HepG2 (cell line): ENCODE results near the gene SMAP2. TPM values are rescaled to one million over a fixed set of nuclear protein-coding genes. Genes with fewer than 3 reads are reported as not detected.

Source experiments
- ATAC-seq: fragments of 200-7000 bp; cut with Tn5 transposase; 3 replicates; pipeline ENCODE4 v1.9.1; 2020; ENCODE audit warnings: mild to moderate bottlenecking, moderate library complexity
- BruUV-seq: library from RNA; stranded (reverse); fragments of 400-500 nt; replicated peaks from 2 replicates; lab custom pipeline; 2021; lab: Mats Ljungman, UMichigan
- CTCF ChIA-PET: fragments of 300-600 bp; formaldehyde crosslinking; extraction: SDS; loops from one replicate; lab custom pipeline; 2021; ENCODE audit warnings: low total read pairs, inconsistent platforms, low intra/inter-chr PET ratio; lab: Yijun Ruan, JAX
- POLR2A ChIA-PET: fragments of 350-600 bp; sonication (Branson Sonifier 250); formaldehyde crosslinking; loops from one replicate; lab custom pipeline; 2020; ENCODE audit warnings: antibody characterized with exemption, inconsistent platforms; lab: Yijun Ruan, JAX
- DNase-seq: peaks from one replicate; pipeline ENCODE4 v3.0.0-alpha.2; 2015; ENCODE audit warnings: low spot score
- FAIRE-seq: peaks from 3 replicates; lab custom pipeline; 2011; peaks lifted over from hg19 to GRCh38; lab: Jason Lieb, UNC
- H2AFZ ChIP-seq: one replicate; pipeline ENCODE4 v1.6.1; 2011; ENCODE audit warnings: low read length, inconsistent platforms
- H3K27ac ChIP-seq: fragments of 300-600 bp; 3 replicates; pipeline ENCODE4 v1.8.0; 2011; ENCODE audit warnings: mixed run types, mild to moderate bottlenecking, mixed read lengths, low read length, inconsistent platforms; ENCODE audit not compliant: insufficient read depth; ENCODE audit errors: extremely low read length
- H3K27me3 ChIP-seq, 2 experiments: fragments of 200-600 bp in 1 of 2; 2 replicates in 1 of 2; 3 replicates in 1 of 2; pipeline versions ENCODE4 v1.6.0 to v1.8.0; 2011; ENCODE audit warnings: low read length in 2 of 2, mild to moderate bottlenecking in 2 of 2, moderate library complexity in 2 of 2, inconsistent platforms in 1 of 2; ENCODE audit not compliant: insufficient read depth in 2 of 2, control insufficient read depth in 1 of 2
- H3K36me3 ChIP-seq, 2 experiments: fragments of 200-600 bp in 1 of 2; replicated peaks in 1 of 2; 2 replicates in 1 of 2; 3 replicates in 1 of 2; pipeline versions ENCODE4 v1.5.1 to v1.8.0; 2011; ENCODE audit warnings: low read length in 2 of 2, inconsistent platforms in 1 of 2; ENCODE audit not compliant: insufficient read depth in 2 of 2, control insufficient read depth in 1 of 2
- H3K4me1 ChIP-seq: 2 replicates; pipeline ENCODE4 v1.5.1; 2012; ENCODE audit warnings: low read length, inconsistent platforms; ENCODE audit not compliant: insufficient read depth
- H3K4me2 ChIP-seq: 2 replicates; pipeline ENCODE4 v1.6.0; 2011; ENCODE audit warnings: low read depth, low read length, inconsistent platforms
- H3K4me3 ChIP-seq, 3 experiments: fragments of 200-600 bp in 1 of 3; sonication (generic), shearing (Covaris generic) in 1 of 3; replicated peaks in 1 of 3; 2 replicates each; pipeline ENCODE4 v1.5.1; 2011 to 2016; ENCODE audit warnings: low read length in 3 of 3, inconsistent platforms in 2 of 3, low read depth in 2 of 3, mild to moderate bottlenecking in 2 of 3, control low read depth in 1 of 3, mixed read lengths in 1 of 3; ENCODE audit not compliant: insufficient read depth in 1 of 3
- H3K79me2 ChIP-seq: one replicate; pipeline ENCODE4 v1.6.1; 2011; ENCODE audit warnings: low read length, inconsistent platforms; ENCODE audit not compliant: insufficient read depth
- H3K9ac ChIP-seq: 2 replicates; pipeline ENCODE4 v1.6.0; 2011; ENCODE audit warnings: mild to moderate bottlenecking, low read depth, low read length, inconsistent platforms; ENCODE audit not compliant: insufficient read depth
- H3K9me3 ChIP-seq: 2 replicates; pipeline ENCODE4 v1.5.1; 2012; ENCODE audit warnings: mild to moderate bottlenecking, low read length
- H4K20me1 ChIP-seq: 2 replicates; pipeline ENCODE4 v1.6.0; 2011; ENCODE audit warnings: inconsistent platforms, mild to moderate bottlenecking, low read length, moderate library complexity; ENCODE audit not compliant: insufficient read depth
- ATF4 ChIP-seq, 2 experiments: fragments of 450-650 bp in 1 of 2; sonication (generic) in 1 of 2; formaldehyde crosslinking; IDR thresholded peaks; 2 replicates each; pipeline versions ENCODE4 v1.5.0 to v1.8.0; 2020 to 2022; ENCODE audit warnings: mild to moderate bottlenecking in 1 of 2, missing genetic modification reagents in 1 of 2
- CBX1 ChIP-seq: IDR thresholded peaks from one replicate; pipeline ENCODE4 v1.6.1; 2016; ENCODE audit warnings: antibody characterized with exemption, low read depth
- E2F5 ChIP-seq: sonication (generic); formaldehyde crosslinking; conservative IDR thresholded peaks from 2 replicates; pipeline ENCODE4 v1.4.0; 2020; ENCODE audit warnings: missing genetic modification reagents
- EED ChIP-seq: sonication (generic); formaldehyde crosslinking; IDR thresholded peaks from 2 replicates; pipeline ENCODE4 v1.5.0; 2020; ENCODE audit warnings: mild to moderate bottlenecking, missing genetic modification reagents
- JUN ChIP-seq: sonication (generic); formaldehyde crosslinking; IDR thresholded peaks from 2 replicates; pipeline ENCODE4 v1.4.0; 2020; ENCODE audit warnings: mild to moderate bottlenecking, missing genetic modification reagents
- MAZ ChIP-seq, 2 experiments: sonication (generic) in 1 of 2; formaldehyde crosslinking in 1 of 2; IDR thresholded peaks; 2 replicates each; pipeline versions ENCODE4 v1.5.0 to v1.6.1; 2012 to 2020; ENCODE audit warnings: low read depth in 2 of 2, mild to moderate bottlenecking in 2 of 2, borderline replicate concordance in 1 of 2, improper control_type of control experiment in 1 of 2, low read length in 1 of 2, missing genetic modification reagents in 1 of 2, moderate library complexity in 1 of 2
- MED13 ChIP-seq: sonication (generic); formaldehyde crosslinking; IDR thresholded peaks from 2 replicates; pipeline ENCODE4 v1.5.0; 2020; ENCODE audit warnings: missing genetic modification reagents
- POGZ ChIP-seq: sonication (generic); formaldehyde crosslinking; IDR thresholded peaks from 2 replicates; pipeline ENCODE4 v1.4.0; 2020; ENCODE audit warnings: mild to moderate bottlenecking, missing genetic modification reagents
- RFX5 ChIP-seq: IDR thresholded peaks from 2 replicates; pipeline ENCODE4 v1.6.1; 2011; ENCODE audit warnings: low read depth, low read length, improper control_type of control experiment
- TBP ChIP-seq: sonication (generic); formaldehyde crosslinking; IDR thresholded peaks from 2 replicates; pipeline ENCODE4 v1.5.0; 2020; ENCODE audit warnings: missing genetic modification reagents
- ZFP36 ChIP-seq: fragments of 150-350 bp; IDR thresholded peaks from 2 replicates; pipeline ENCODE4 v1.6.1; 2018; ENCODE audit warnings: borderline replicate concordance, low read length, low read depth; ENCODE audit not compliant: partially characterized antibody
- ZFY ChIP-seq: sonication (generic); formaldehyde crosslinking; IDR thresholded peaks from 2 replicates; pipeline ENCODE4 v1.4.0; 2020; ENCODE audit warnings: missing genetic modification reagents
- ZNF292 ChIP-seq: sonication (generic); formaldehyde crosslinking; IDR thresholded peaks from 2 replicates; pipeline ENCODE4 v1.8.1; 2022; ENCODE audit warnings: mild to moderate bottlenecking, low read depth, missing genetic modification reagents, borderline replicate concordance
- ZNF782 ChIP-seq: sonication (generic); formaldehyde crosslinking; IDR thresholded peaks from 2 replicates; pipeline ENCODE4 v1.4.0; 2020; ENCODE audit warnings: missing genetic modification reagents, mild to moderate bottlenecking, borderline replicate concordance
- ZSCAN5A ChIP-seq: sonication (generic); formaldehyde crosslinking; IDR thresholded peaks from 2 replicates; pipeline ENCODE4 v1.8.0; 2022; ENCODE audit warnings: mild to moderate bottlenecking, missing genetic modification reagents, borderline replicate concordance
- WGBS: methylation state at CpG from one replicate; pipeline ENCODE4 v1.1.6; 2017; ENCODE audit warnings: low lambda C conversion rate; 5-methylcytosine and 5-hydroxymethylcytosine counted together
- in situ Hi-C: cut with HindIII; loops from 2 replicates; pipeline ENCODE4 v1.10.0; 2017; ENCODE audit warnings: low pct_unique_long_range_greater_than_20kb; ENCODE audit not compliant: extremely low pct_ligation_motif_present
- intact Hi-C: fragments of 100-400 bp; cut with micrococcal nuclease; formaldehyde crosslinking; loops from one replicate; pipeline ENCODE4 v1.10.0; 2022; ENCODE audit not compliant: unreplicated experiment
- polyA plus RNA-seq, 8 experiments: library from polyadenylated mRNA; depleted of rRNA in 3 of 8; stranded (reverse) in 7 of 8; unstranded in 1 of 8; fragments of >200 nt; fragmentation: Illumina TruSeq in 4 of 8; extraction: Trizol in 4 of 8; gene quantifications; 2 replicates each; pipeline versions ENCODE4 v1.2.1 to v1.2.3, GENCODE V29; 2011 to 2016; ENCODE audit warnings: low read depth in 4 of 8, missing spikeins in 1 of 8, mixed read lengths in 1 of 8; ENCODE audit not compliant: insufficient read depth in 1 of 8
- total RNA-seq, 5 experiments: library from RNA; depleted of rRNA; stranded (reverse); fragments of >200 nt; fragmentation: Illumina TruSeq; extraction: Trizol; gene quantifications; 2 replicates each; pipeline ENCODE4 v1.2.3, GENCODE V29; 2016; ENCODE audit warnings: low read depth in 1 of 5

The SMAP2 gene
- total and polyA plus RNA-seq, 2 of the 13 experiments (the other 11 are each of a cell fraction or from before 2014, with no cell fraction given), result 19.0 to 22.3 TPM

- H2AFZ ChIP-seq, result no peak overlapping the region
- H3K4me1 ChIP-seq, result peaks cover 69% of the 10 kb centered on the region
- H3K27ac ChIP-seq, result no peak overlapping the region
- H3K9ac ChIP-seq, result no peak overlapping the region
- BruUV-seq, result no TSS peak
- no peaks in the 10 kb centered on the region for H4K20me1 ChIP-seq
- FAIRE-seq (no peak), ATAC-seq (no peak), DNase-seq (no peak)
- H3K4me3 ChIP-seq, result no peak overlapping the region
- no peak for TF ChIP-seq TBP (CRISPR knock-in tag)
- TF ChIP-seq POGZ (CRISPR knock-in tag), result no peak
- intact Hi-C loops (no loop called here), in situ Hi-C loops (no loop called here)
- H3K9me3 ChIP-seq, result no peaks in the 10 kb centered on the region
- no peak overlapping the region for H3K4me2 ChIP-seq
- ChIA-PET CTCF (no interaction called here), POLR2A (no interaction called here)
- WGBS, result 92% methylated on average over 1 of the region's 1 CpG
- no peaks in the 10 kb centered on the region for H3K27me3 ChIP-seq
- H3K79me2 ChIP-seq, result peaks cover 78% of the 10 kb centered on the region
- no peaks in the 10 kb centered on the region for H3K36me3 ChIP-seq
These were observed 4.0 kb downstream of the SMAP2 start for GRCh38 chr1:40377512-40377911.

- CTCF ChIA-PET, result no interaction called here
- Histone ChIP-seq H3K36me3 (no peaks in the 10 kb centered on the region), H3K9me3 (no peaks in the 10 kb centered on the region), H4K20me1 (no peaks in the 10 kb centered on the region), H3K27me3 (no peaks in the 10 kb centered on the region), H3K4me2 (no peak overlapping the region), H3K79me2 (peaks cover 90% of the 10 kb centered on the region), H3K9ac (no peak overlapping the region), H3K4me3 (no peak overlapping the region), H3K27ac (no peak overlapping the region), H3K4me1 (peaks cover 85% of the 10 kb centered on the region), H2AFZ (no peak overlapping the region)
- FAIRE-seq, result no peak
- POLR2A ChIA-PET, result interaction anchor here (1.9 kb wide), 1 partner anchor 10 kb away, joined by 6 read pairs; no protein-coding TSS in a partner anchor
- WGBS, result 100% methylated on average over 1 of the region's 1 CpG
- no TSS peak for BruUV-seq
- intact Hi-C loops, result no loop called here
- no peak for DNase-seq
- ATAC-seq, result no peak
- in situ Hi-C loops, result no loop called here
- TF ChIP-seq ZFP36 (no peak), RFX5 (no peak), ZNF292 (CRISPR knock-in tag) (no peak), CBX1 (no peak), MED13 (CRISPR knock-in tag) (no peak), ZFY (CRISPR knock-in tag) (no peak), JUN (no peak), MAZ (IDR thresholded peaks at IDR 0.05; ENCODE audit: borderline replicate concordance, low read depth, low read length) (no peak), MAZ (CRISPR knock-in tag; IDR thresholded peaks at IDR 0.05; ENCODE audit: low read depth) (no peak), ZSCAN5A (no peak), E2F5 (CRISPR knock-in tag) (no peak), EED (no peak), ZNF782 (CRISPR knock-in tag) (no peak), ATF4 (CRISPR knock-in tag; IDR thresholded peaks at IDR 0.05) (no peak)
These were observed 6.4 kb downstream of the SMAP2 start for GRCh38 chr1:40379785-40380452.
